ENCODE results near the gene FAM149A.

GRCh38 chr4:186078981-186079638 is 25.4 kb upstream of the FAM149A start:
- TF ChIP-seq SUZ12 (IDR thresholded peaks at IDR 0.05; ENCODE audit: extremely low read depth, insufficient read depth, insufficient read length) (no peak), YY1 (IDR thresholded peaks at IDR 0.05; ENCODE audit: insufficient read depth, insufficient read length) (no peak)

Data from NT2/D1 (cell line).